ENCODE measurements around the gene LUZP2. TPM values are rescaled to one million over a fixed set of nuclear protein-coding genes. Genes with fewer than 3 reads are reported as not detected.

The LUZP2 gene
- total RNA-seq, 3 donors from 2014 or later = 1.6 to 5.6 (median 4.4) TPM

- ATAC-seq = no peak
- no peak for TF ChIP-seq CTCF (IDR thresholded peaks at IDR 0.05)
- intact Hi-C loops (cut with DNase I, micrococcal nuclease) = no loop called here
Observed at GRCh38 chr11:24808173-24808572, 311.3 kb downstream of the LUZP2 start.

GRCh38 chr11:24819006-24819405 lies 322.2 kb downstream of the LUZP2 start:
- Histone ChIP-seq H3K9me3 (no peaks in the 10 kb centered on the region), H3K4me1 (ENCODE audit: low read depth) (no peaks in the 10 kb centered on the region), H3K36me3 (ENCODE audit: low read depth) (no peaks in the 10 kb centered on the region), H3K4me3 (no peak overlapping the region)
- ATAC-seq = no peak
- intact Hi-C loops (cut with DNase I, micrococcal nuclease) = no loop called here
- TF ChIP-seq CTCF (IDR thresholded peaks at IDR 0.05) = no peak
- no peak for DNase-seq

More at GRCh38 chr11:24808173-24808572, 311.3 kb downstream of the LUZP2 start:
- Histone ChIP-seq H3K4me3 (no peak overlapping the region), H3K4me1 (ENCODE audit: low read depth) (no peaks in the 10 kb centered on the region), H3K36me3 (ENCODE audit: low read depth) (no peaks in the 10 kb centered on the region), H3K9me3 (no peaks in the 10 kb centered on the region)
- no peak for DNase-seq

- Histone ChIP-seq H3K9me3 (no peaks in the 10 kb centered on the region), H3K4me1 (ENCODE audit: low read depth) (no peaks in the 10 kb centered on the region), H3K4me3 (no peak overlapping the region), H3K36me3 (ENCODE audit: low read depth) (no peaks in the 10 kb centered on the region)
- intact Hi-C loops (cut with DNase I, micrococcal nuclease) = no loop called here
- ATAC-seq (no peak), DNase-seq (no peak)
- no peak for TF ChIP-seq CTCF (IDR thresholded peaks at IDR 0.05)
Observed at GRCh38 chr11:24819863-24820434, 323.1 kb downstream of the LUZP2 start.

DNA sequence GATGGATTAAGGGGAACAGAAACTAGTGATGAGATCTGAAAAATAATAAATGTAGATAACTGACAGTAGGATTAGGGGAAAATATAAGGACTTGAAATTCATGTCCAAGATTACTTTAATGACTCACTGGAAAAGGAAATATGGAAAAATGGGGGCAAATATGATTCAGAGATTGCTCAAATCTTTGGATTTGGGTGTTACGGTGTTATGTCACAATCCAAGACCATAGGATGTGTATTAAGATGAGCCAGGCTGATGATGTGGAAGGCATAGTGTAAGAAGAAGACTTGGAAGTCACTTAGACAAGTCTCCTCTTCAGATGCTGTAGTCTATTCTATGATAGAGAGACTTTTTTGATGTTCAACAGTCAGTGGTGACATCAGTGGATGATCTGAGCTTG lies 323.7 kb downstream of the LUZP2 start:
- DNase-seq = no peak
- Histone ChIP-seq H3K4me3 (no peak overlapping the region), H3K9me3 (no peaks in the 10 kb centered on the region), H3K4me1 (ENCODE audit: low read depth) (no peaks in the 10 kb centered on the region), H3K36me3 (ENCODE audit: low read depth) (no peaks in the 10 kb centered on the region)
- no peak for TF ChIP-seq CTCF (IDR thresholded peaks at IDR 0.05)
- no peak for ATAC-seq
- intact Hi-C loops (cut with DNase I, micrococcal nuclease) = no loop called here

DNA sequence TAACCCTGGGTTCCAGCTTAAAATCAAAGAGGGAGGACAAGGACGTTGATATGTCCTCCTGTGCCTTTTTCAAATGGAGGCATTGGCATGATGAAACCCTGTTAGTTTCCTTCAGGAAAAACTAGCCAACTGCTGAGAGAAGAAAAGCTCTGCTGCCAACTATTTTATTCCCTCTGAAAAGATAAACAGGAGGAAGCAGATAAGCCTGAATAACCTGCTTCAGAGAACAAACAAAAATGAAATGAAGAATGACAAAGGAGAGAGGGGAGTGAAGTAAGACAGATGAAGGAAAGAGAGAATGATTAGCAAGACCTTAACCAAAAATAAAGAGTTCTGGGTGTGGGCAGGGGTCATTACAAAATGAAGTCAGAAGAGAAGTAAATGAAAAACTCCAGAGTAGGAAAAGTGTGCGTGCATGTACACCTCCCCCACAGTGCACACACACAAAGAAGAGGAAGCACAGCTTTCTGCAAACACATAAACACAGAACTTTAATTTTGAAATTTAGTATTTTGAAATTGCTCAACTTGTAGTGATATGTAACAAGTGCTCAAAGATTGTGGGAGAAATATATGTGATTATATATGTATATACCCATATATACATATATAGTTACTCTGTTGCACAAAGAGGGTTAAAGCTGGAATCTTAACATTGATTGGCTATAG lies 332.2 kb downstream of the LUZP2 start:
- TF ChIP-seq CTCF (IDR thresholded peaks at IDR 0.05) = no peak
- peak; percentile 88 for ATAC-seq

More for the DNA sequence above, 332.2 kb downstream of the LUZP2 start:
- Histone ChIP-seq H3K9me3 (no peaks in the 10 kb centered on the region), H3K4me3 (no peak overlapping the region), H3K36me3 (ENCODE audit: low read depth) (no peaks in the 10 kb centered on the region), H3K4me1 (ENCODE audit: low read depth) (peaks cover 3% of the 10 kb centered on the region)
- peak in 1 of 3 donors; percentile 22 for DNase-seq
- intact Hi-C loops (cut with DNase I, micrococcal nuclease) = no loop called here
